H9 (cell line): ENCODE data around the gene STK11. TPM values are rescaled to one million over a fixed set of nuclear protein-coding genes. Genes with fewer than 3 reads are reported as not detected.
A peak's percentile ranks its signal among the peaks of the same experiment; 100 is the strongest.

Experiments used
- DNase-seq: peaks from one replicate; pipeline ENCODE4 v3.0.0-alpha.2; 2017
- H2AFZ ChIP-seq: one replicate; pipeline ENCODE4 v1.6.1; 2013; ENCODE audit warnings: mild to moderate bottlenecking, low read length, control low read depth, moderate library complexity
- H2AK5ac ChIP-seq: 2 replicates; pipeline ENCODE4 v1.6.1; 2013; ENCODE audit warnings: low read length, control low read depth, mixed read lengths; ENCODE audit not compliant: insufficient read length
- H2BK120ac ChIP-seq: one replicate; pipeline ENCODE4 v1.6.1; 2013; ENCODE audit warnings: low read depth, mild to moderate bottlenecking, low read length, control low read depth, inconsistent platforms; ENCODE audit not compliant: poor library complexity, severe bottlenecking
- H2BK12ac ChIP-seq: 2 replicates; pipeline ENCODE4 v1.6.1; 2013; ENCODE audit warnings: low read length, control low read depth, mixed read lengths, low read depth; ENCODE audit not compliant: insufficient read length
- H2BK15ac ChIP-seq: 2 replicates; pipeline ENCODE4 v1.6.1; 2013; ENCODE audit warnings: low read depth, low read length, control low read depth
- H2BK20ac ChIP-seq: one replicate; pipeline ENCODE4 v1.6.1; 2013; ENCODE audit warnings: low read depth, mild to moderate bottlenecking, low read length, control low read depth, inconsistent platforms; ENCODE audit not compliant: poor library complexity, severe bottlenecking
- H2BK5ac ChIP-seq: 2 replicates; pipeline ENCODE4 v1.6.1; 2013; ENCODE audit warnings: low read length, control low read depth, mixed read lengths; ENCODE audit not compliant: insufficient read length
- H3K14ac ChIP-seq: 2 replicates; pipeline ENCODE4 v1.6.1; 2013; ENCODE audit warnings: low read length, control low read depth; ENCODE audit not compliant: insufficient read depth
- H3K18ac ChIP-seq: 2 replicates; pipeline ENCODE4 v1.6.1; 2013; ENCODE audit warnings: low read depth, mild to moderate bottlenecking, mixed read lengths, low read length, control low read depth; ENCODE audit not compliant: insufficient read length
- H3K23ac ChIP-seq: 2 replicates; pipeline ENCODE4 v1.6.1; 2013; ENCODE audit warnings: low read length, control low read depth, mixed read lengths, low read depth; ENCODE audit not compliant: insufficient read length
- H3K23me2 ChIP-seq: 2 replicates; pipeline ENCODE4 v1.6.1; 2013; ENCODE audit warnings: low read depth, mild to moderate bottlenecking, mixed read lengths, low read length, control low read depth; ENCODE audit not compliant: insufficient read length, poor library complexity, severe bottlenecking
- H3K27ac ChIP-seq: 2 replicates; pipeline ENCODE4 v1.5.1; 2013; ENCODE audit warnings: low read length, control low read depth, mixed read lengths, low read depth; ENCODE audit not compliant: insufficient read length
- H3K27me3 ChIP-seq: 2 replicates; pipeline ENCODE4 v1.6.1; 2013; ENCODE audit warnings: low read length, control low read depth, inconsistent platforms; ENCODE audit not compliant: insufficient read depth
- H3K4ac ChIP-seq: 2 replicates; pipeline ENCODE4 v1.6.1; 2013; ENCODE audit warnings: low read depth, mild to moderate bottlenecking, control low read depth, inconsistent platforms, low read length, moderate library complexity
- H3K4me1 ChIP-seq: 2 replicates; pipeline ENCODE4 v1.6.1; 2013; ENCODE audit warnings: low read length, control low read depth, inconsistent platforms; ENCODE audit not compliant: insufficient read depth
- H3K4me2 ChIP-seq: 2 replicates; pipeline ENCODE4 v1.6.1; 2013; ENCODE audit warnings: low read length, control low read depth, mixed read lengths; ENCODE audit not compliant: insufficient read length, insufficient read depth
- H3K56ac ChIP-seq: 2 replicates; pipeline ENCODE4 v1.6.1; 2013; ENCODE audit warnings: low read depth, mild to moderate bottlenecking, mixed read lengths, low read length, control low read depth; ENCODE audit not compliant: insufficient read length
- H3K79me1 ChIP-seq: 2 replicates; pipeline ENCODE4 v1.6.1; 2013; ENCODE audit warnings: low read depth, mild to moderate bottlenecking, moderate library complexity, low read length, control low read depth, inconsistent platforms; ENCODE audit not compliant: insufficient read depth, poor library complexity, severe bottlenecking
- H3K79me2 ChIP-seq: 2 replicates; pipeline ENCODE4 v1.6.1; 2013; ENCODE audit warnings: low read length, control low read depth, inconsistent platforms; ENCODE audit not compliant: insufficient read depth
- H3K9ac ChIP-seq: 2 replicates; pipeline ENCODE4 v1.6.1; 2013; ENCODE audit warnings: low read length, control low read depth, mixed read lengths; ENCODE audit not compliant: insufficient read length; ENCODE audit errors: extremely low read depth
- H3K9me3 ChIP-seq: one replicate; pipeline ENCODE4 v1.6.1; 2013; ENCODE audit warnings: low read depth, low read length, inconsistent platforms; ENCODE audit not compliant: control insufficient read depth
- H3T11ph ChIP-seq: one replicate; pipeline ENCODE4 v1.6.1; 2013; ENCODE audit warnings: mild to moderate bottlenecking, low read length, control low read depth, inconsistent platforms
- H4K20me1 ChIP-seq: one replicate; pipeline ENCODE4 v1.6.1; 2013; ENCODE audit not compliant: control insufficient read depth, insufficient read length, insufficient read depth
- H4K5ac ChIP-seq: 2 replicates; pipeline ENCODE4 v1.6.1; 2013; ENCODE audit warnings: low read depth, mild to moderate bottlenecking, mixed read lengths, low read length, control low read depth; ENCODE audit not compliant: insufficient read length
- H4K8ac ChIP-seq: replicated peaks from 2 replicates; pipeline ENCODE4 v1.6.1; 2013; ENCODE audit warnings: low read length, control low read depth, mixed read lengths, low read depth; ENCODE audit not compliant: insufficient read length
- H4K91ac ChIP-seq: 2 replicates; pipeline ENCODE4 v1.6.1; 2013; ENCODE audit warnings: low read depth, mild to moderate bottlenecking, moderate library complexity, mixed read lengths, low read length, control low read depth; ENCODE audit not compliant: insufficient read length
- H3K27ac Mint-ChIP-seq, 3 experiments: 2 replicates in 2 of 3; 3 replicates in 1 of 3; pipeline ENCODE4 v1.8.0; 2020 to 2021; ENCODE audit warnings: mixed read lengths in 3 of 3, mild to moderate bottlenecking in 1 of 3, moderate library complexity in 1 of 3
- H3K27me3 Mint-ChIP-seq: 2 replicates; pipeline ENCODE4 v1.8.0; 2021; ENCODE audit warnings: low read depth, mild to moderate bottlenecking, moderate library complexity, mixed read lengths
- H3K36me3 Mint-ChIP-seq, 3 experiments: 2 replicates in 2 of 3; 3 replicates in 1 of 3; pipeline ENCODE4 v1.8.0; 2020 to 2021; ENCODE audit warnings: low read depth in 3 of 3, mixed read lengths in 3 of 3; ENCODE audit not compliant: insufficient read depth in 1 of 3
- H3K4me1 Mint-ChIP-seq, 2 experiments: 2 replicates each; pipeline ENCODE4 v1.8.0; 2020; ENCODE audit warnings: mixed read lengths in 2 of 2
- H3K4me3 Mint-ChIP-seq, 2 experiments: 2 replicates in 1 of 2; 3 replicates in 1 of 2; pipeline ENCODE4 v1.8.0; 2020 to 2021; ENCODE audit warnings: mild to moderate bottlenecking in 2 of 2, mixed read lengths in 2 of 2, moderate library complexity in 1 of 2
- H3K9me3 Mint-ChIP-seq, 2 experiments: 2 replicates in 1 of 2; 3 replicates in 1 of 2; pipeline ENCODE4 v1.8.0; 2020; ENCODE audit warnings: mild to moderate bottlenecking in 2 of 2, mixed read lengths in 2 of 2, moderate library complexity in 1 of 2
- CTCF ChIP-seq: fragments of 200-600 bp; sonication (generic); conservative IDR thresholded peaks from 3 replicates; pipeline ENCODE4 v1.8.0; 2021; ENCODE audit warnings: antibody characterized with exemption, mild to moderate bottlenecking
- WGBS: extraction: QIAGEN DNeasy Blood & Tissue Kit; methylation state at CpG from one replicate; pipeline ENCODE4 v1.1.7; 2013; ENCODE audit warnings: missing lambda C conversion rate, low lambda C conversion rate, mixed read lengths; ENCODE audit not compliant: insufficient read length; ENCODE audit errors: extremely low coverage; 5-methylcytosine and 5-hydroxymethylcytosine counted together
- total RNA-seq: library from RNA; stranded (reverse); gene quantifications from 2 replicates; pipeline ENCODE4 v1.2.1, GENCODE V29; 2021

Gene STK11
- total RNA-seq, 1 experiment from 2014 or later, result 74.3 TPM

GRCh38 chr19:1241417-1242095 is 36.0 kb downstream of the STK11 start, which contains the start of gene ATP5F1D:
Gene ATP5F1D (plus strand): TSS chr19:1241751. CDS start chr19:1241851, 100 bp downstream.
- Histone ChIP-seq H3K27ac (no peak within 1 kb of the TSS), H2BK20ac (no peak within 1 kb of the TSS), H3K79me1 (no peaks in the 10 kb centered on the region), H3K4me1 (no peaks in the 10 kb centered on the region), H3K14ac (no peak within 1 kb of the TSS), H4K5ac (no peak within 1 kb of the TSS), H3K23me2 (peaks cover 6% of the 10 kb centered on the region), H3K79me2 (no peaks in the 10 kb centered on the region; the same call in 1 of the 2 replicates), H3K9ac (peak within 1 kb of the TSS; percentile 39), H3K4me2 (peak within 1 kb of the TSS; percentile 52), H4K20me1 (no peaks in the 10 kb centered on the region), H3K18ac (no peak within 1 kb of the TSS), H3K9me3 (no peaks in the 10 kb centered on the region), H3K4ac (no peak within 1 kb of the TSS), H3K27me3 (no peaks in the 10 kb centered on the region), H2BK5ac (no peak within 1 kb of the TSS), H3T11ph (no peak within 1 kb of the TSS), H2BK12ac (no peak within 1 kb of the TSS), H3K56ac (no peak within 1 kb of the TSS), H2AFZ (no peak within 1 kb of the TSS), H2BK120ac (no peak within 1 kb of the TSS), H2BK15ac (no peak within 1 kb of the TSS), H2AK5ac (no peak within 1 kb of the TSS), H3K23ac (no peak within 1 kb of the TSS), H4K91ac (no peak within 1 kb of the TSS), H4K8ac (no peak within 1 kb of the TSS)
- no peak for TF ChIP-seq CTCF
- no CpG with 5 or more reads among the region's 79 CpGs for WGBS
- Mint-ChIP-seq H3K27ac (peak within 1 kb of the TSS; percentile 52 to 95 (median 84); a peak in 4 of 7 replicates), H3K4me3 (peak within 1 kb of the TSS; percentile 85 to 92), H3K9me3 (no peaks in the 10 kb centered on the region; a peak in 1 of 5 replicates), H3K36me3 (peaks cover 0 to 2% (median 0%) of the 10 kb centered on the region in 3 experiments; a peak in 2 of 7 replicates), H3K4me1 (peaks cover 15 to 27% of the 10 kb centered on the region in 2 experiments), H3K27me3 (peaks cover 1% of the 10 kb centered on the region)
- DNase-seq, result peak; percentile 94
